H1 (cell line): ENCODE data around the gene NPC2. TPM values are rescaled to one million over a fixed set of nuclear protein-coding genes. Genes with fewer than 3 reads are reported as not detected.

Source experiments
- CTCF ChIA-PET: fragments of 300-600 bp; sonication (Branson Sonifier 250); formaldehyde crosslinking; loops from one replicate; lab custom pipeline; 2021; ENCODE audit not compliant: partially characterized antibody; lab: Charles Lee
- POLR2A ChIA-PET: fragments of 300-600 bp; sonication (Branson Sonifier 250); formaldehyde crosslinking; loops from one replicate; lab custom pipeline; 2021; ENCODE audit warnings: inconsistent platforms; ENCODE audit not compliant: partially characterized antibody; lab: Charles Lee
- DNase-seq, 2 experiments: peaks; one replicate each; pipeline versions ENCODE4 v3.0.0 to v3.0.0-alpha.2; 2010 to 2022; ENCODE audit warnings: low spot score in 2 of 2, low read depth in 1 of 2, mixed read lengths in 1 of 2
- FAIRE-seq: peaks from 2 replicates; lab custom pipeline; 2011; peaks lifted over from hg19 to GRCh38; lab: Jason Lieb, UNC
- H2AFZ ChIP-seq: 2 replicates; pipeline ENCODE4 v1.8.1; 2012; ENCODE audit warnings: low read length, inconsistent platforms
- H2AK5ac ChIP-seq: 2 replicates; pipeline ENCODE4 v1.6.1; 2013; ENCODE audit warnings: low read depth, low read length
- H2BK120ac ChIP-seq: replicated peaks from 2 replicates; pipeline ENCODE3; 2013; ENCODE audit warnings: low read depth, low read length, inconsistent platforms
- H2BK12ac ChIP-seq: 2 replicates; pipeline ENCODE4 v1.6.1; 2013; ENCODE audit warnings: low read depth, low read length
- H2BK15ac ChIP-seq: 2 replicates; pipeline ENCODE4 v1.6.1; 2013; ENCODE audit warnings: low read length
- H2BK20ac ChIP-seq: 2 replicates; pipeline ENCODE4 v1.6.1; 2013; ENCODE audit warnings: low read length
- H2BK5ac ChIP-seq: 2 replicates; pipeline ENCODE4 v1.6.1; 2013; ENCODE audit warnings: low read depth, low read length
- H3K14ac ChIP-seq: 2 replicates; pipeline ENCODE4 v1.6.1; 2013; ENCODE audit warnings: inconsistent platforms; ENCODE audit not compliant: insufficient read length
- H3K18ac ChIP-seq: 2 replicates; pipeline ENCODE4 v1.6.1; 2013; ENCODE audit warnings: low read length; ENCODE audit errors: extremely low read depth
- H3K23ac ChIP-seq: 2 replicates; pipeline ENCODE4 v1.6.1; 2013; ENCODE audit warnings: inconsistent platforms; ENCODE audit not compliant: insufficient read length
- H3K23me2 ChIP-seq: 2 replicates; pipeline ENCODE4 v1.6.1; 2013; ENCODE audit warnings: low read depth, low read length
- H3K27ac ChIP-seq: 2 replicates; pipeline ENCODE4 v1.6.1; 2011; ENCODE audit warnings: low read depth, low read length, inconsistent platforms
- H3K27me3 ChIP-seq, 4 experiments: replicated peaks in 1 of 4; 1 replicate in 1 of 4; 2 replicates in 3 of 4; pipeline versions ENCODE4 v1.6.1 to v1.8.1; 2011 to 2013; ENCODE audit warnings: low read length in 3 of 4, mild to moderate bottlenecking in 3 of 4, inconsistent platforms in 2 of 4, mixed read lengths in 2 of 4, moderate library complexity in 1 of 4; ENCODE audit not compliant: control insufficient read depth in 3 of 4, insufficient read depth in 3 of 4; ENCODE audit errors: extremely low read depth in 1 of 4
- H3K36me3 ChIP-seq, 4 experiments: 2 replicates each; pipeline versions ENCODE4 v1.6.1 to v1.8.1; 2011 to 2013; ENCODE audit warnings: mild to moderate bottlenecking in 4 of 4, low read length in 3 of 4, moderate library complexity in 2 of 4, control low read depth in 1 of 4, inconsistent platforms in 1 of 4; ENCODE audit not compliant: insufficient read depth in 4 of 4, control insufficient read depth in 2 of 4
- H3K4ac ChIP-seq: replicated peaks from 2 replicates; pipeline ENCODE3; 2013; ENCODE audit warnings: low read length, low read depth, mixed read lengths, inconsistent platforms; ENCODE audit not compliant: insufficient read length
- H3K4me1 ChIP-seq, 4 experiments: replicated peaks in 1 of 4; 1 replicate in 1 of 4; 2 replicates in 3 of 4; pipeline versions ENCODE4 v1.6.1 to v1.8.1; 2011 to 2013; ENCODE audit warnings: low read length in 3 of 4, inconsistent platforms in 2 of 4, mixed read lengths in 1 of 4; ENCODE audit not compliant: insufficient read depth in 4 of 4, control insufficient read depth in 3 of 4
- H3K4me2 ChIP-seq, 2 experiments: 2 replicates each; pipeline versions ENCODE4 v1.6.1 to v1.8.1; 2011 to 2013; ENCODE audit warnings: low read depth in 2 of 2, low read length in 2 of 2, control low read depth in 1 of 2, inconsistent platforms in 1 of 2, mild to moderate bottlenecking in 1 of 2; ENCODE audit not compliant: insufficient read depth in 1 of 2
- H3K4me3 ChIP-seq, 4 experiments: fragments of 200-600, 300-600 bp in 1 of 4; sonication (generic), shearing (Covaris generic), sonication (Bioruptor Twin) in 1 of 4; 2 replicates each; pipeline versions ENCODE4 v1.5.1 to v1.8.1; 2011 to 2016; ENCODE audit warnings: low read length in 4 of 4, low read depth in 3 of 4, control low read depth in 2 of 4, inconsistent platforms in 2 of 4, mild to moderate bottlenecking in 2 of 4, mixed read lengths in 1 of 4, moderate library complexity in 1 of 4; ENCODE audit not compliant: insufficient read depth in 2 of 4; ENCODE audit errors: extremely low read depth in 1 of 4
- H3K56ac ChIP-seq: replicated peaks from 2 replicates; pipeline ENCODE3; 2013; ENCODE audit warnings: low read depth, mild to moderate bottlenecking, mixed read lengths, low read length, inconsistent platforms; ENCODE audit not compliant: insufficient read length
- H3K79me1 ChIP-seq: 2 replicates; pipeline ENCODE4 v1.6.1; 2013; ENCODE audit warnings: low read depth, low read length, control low read depth
- H3K79me2 ChIP-seq, 2 experiments: 2 replicates each; pipeline versions ENCODE4 v1.6.1 to v1.8.1; 2012 to 2013; ENCODE audit warnings: low read length in 2 of 2, mild to moderate bottlenecking in 2 of 2, inconsistent platforms in 1 of 2; ENCODE audit not compliant: insufficient read depth in 2 of 2, control insufficient read depth in 1 of 2
- H3K9ac ChIP-seq, 4 experiments: replicated peaks in 1 of 4; 1 replicate in 1 of 4; 2 replicates in 3 of 4; pipeline versions ENCODE4 v1.6.1 to v1.8.1; 2011 to 2013; ENCODE audit warnings: low read depth in 3 of 4, low read length in 3 of 4, control low read depth in 2 of 4, mild to moderate bottlenecking in 2 of 4, moderate library complexity in 2 of 4, inconsistent platforms in 1 of 4; ENCODE audit errors: extremely low read depth in 1 of 4
- H3K9me3 ChIP-seq, 2 experiments: 2 replicates each; pipeline versions ENCODE4 v1.6.1 to v1.8.1; 2012 to 2013; ENCODE audit warnings: mild to moderate bottlenecking in 2 of 2, moderate library complexity in 2 of 2, control low read depth in 1 of 2, inconsistent platforms in 1 of 2, low read depth in 1 of 2, low read length in 1 of 2, mixed read lengths in 1 of 2; ENCODE audit not compliant: insufficient read depth in 2 of 2
- H4K20me1 ChIP-seq, 2 experiments: replicated peaks in 1 of 2; 2 replicates each; pipeline versions ENCODE3 to v1.8.1; 2011 to 2013; ENCODE audit warnings: inconsistent platforms in 2 of 2, low read length in 2 of 2, mild to moderate bottlenecking in 1 of 2; ENCODE audit not compliant: insufficient read depth in 2 of 2, control insufficient read depth in 1 of 2
- H4K5ac ChIP-seq: 2 replicates; pipeline ENCODE4 v1.6.1; 2013; ENCODE audit warnings: low read length, low read depth, mixed read lengths, inconsistent platforms; ENCODE audit not compliant: insufficient read length
- H4K8ac ChIP-seq: 2 replicates; pipeline ENCODE4 v1.8.0; 2013; ENCODE audit warnings: mild to moderate bottlenecking, moderate library complexity, low read length, inconsistent platforms; ENCODE audit not compliant: insufficient read depth; ENCODE audit errors: extremely low read depth
- H4K91ac ChIP-seq: replicated peaks from 2 replicates; pipeline ENCODE3; 2013; ENCODE audit warnings: low read length, mixed read lengths, inconsistent platforms; ENCODE audit not compliant: insufficient read length
- ATF3 ChIP-seq: IDR thresholded peaks from 2 replicates; pipeline ENCODE4 v1.6.1; 2011; ENCODE audit warnings: low read depth, mild to moderate bottlenecking, low read length; ENCODE audit not compliant: insufficient read depth
- BRCA1 ChIP-seq: IDR thresholded peaks from 2 replicates; pipeline ENCODE4 v1.6.1; 2012; ENCODE audit warnings: low read depth, low read length, improper control_type of control experiment
- CEBPB ChIP-seq: IDR thresholded peaks from 2 replicates; pipeline ENCODE4 v1.6.1; 2012; ENCODE audit warnings: low read depth, low read length
- CREB1 ChIP-seq: IDR thresholded peaks from 2 replicates; pipeline ENCODE4 v1.6.1; 2012; ENCODE audit warnings: inconsistent platforms
- FOSL1 ChIP-seq: IDR thresholded peaks from 2 replicates; pipeline ENCODE4 v1.6.1; 2011; ENCODE audit warnings: mild to moderate bottlenecking, low read depth, low read length, moderate library complexity; ENCODE audit not compliant: insufficient read depth
- GABPA ChIP-seq: IDR thresholded peaks from 2 replicates; pipeline ENCODE4 v1.6.1; 2011; ENCODE audit warnings: mild to moderate bottlenecking, low read length, moderate library complexity, borderline replicate concordance; ENCODE audit not compliant: insufficient read depth
- HDAC2 ChIP-seq, 2 experiments: fragments of 300-600 bp in 1 of 2; sonication (generic) in 1 of 2; IDR thresholded peaks; 2 replicates each; pipeline ENCODE4 v1.6.1; 2011 to 2012; ENCODE audit warnings: low read depth in 2 of 2, low read length in 2 of 2, mild to moderate bottlenecking in 2 of 2, moderate library complexity in 2 of 2, borderline replicate concordance in 1 of 2, inconsistent platforms in 1 of 2
- HDAC6 ChIP-seq: IDR thresholded peaks from one replicate; pipeline ENCODE4 v1.7.1; 2012; ENCODE audit warnings: low read depth, mild to moderate bottlenecking, inconsistent platforms, low read length, moderate library complexity
- JUND ChIP-seq: IDR thresholded peaks from 2 replicates; pipeline ENCODE4 v1.6.1; 2011; ENCODE audit warnings: mild to moderate bottlenecking, improper control_type of control experiment, low read length
- MAX ChIP-seq: IDR thresholded peaks from 2 replicates; pipeline ENCODE4 v1.6.1; 2012; ENCODE audit warnings: inconsistent platforms
- NRF1 ChIP-seq: IDR thresholded peaks from 2 replicates; pipeline ENCODE4 v1.6.1; 2011; ENCODE audit warnings: mild to moderate bottlenecking, low read depth, low read length, improper control_type of control experiment
- SP1 ChIP-seq: IDR thresholded peaks from 2 replicates; pipeline ENCODE4 v1.6.1; 2011; ENCODE audit warnings: low read depth, low read length
- TAF1 ChIP-seq: IDR thresholded peaks from 2 replicates; pipeline ENCODE4 v1.6.1; 2011; ENCODE audit warnings: mild to moderate bottlenecking, low read depth, low read length
- YY1 ChIP-seq: IDR thresholded peaks from 2 replicates; pipeline ENCODE4 v1.6.1; 2011; ENCODE audit warnings: low read depth, mild to moderate bottlenecking, low read length
- ZNF274 ChIP-seq: IDR thresholded peaks from 2 replicates; pipeline ENCODE4 v1.7.0; 2012; ENCODE audit warnings: low read length, borderline replicate concordance; ENCODE audit errors: extremely low read depth
- polyA plus RNA-seq, 7 experiments: library from polyadenylated mRNA; depleted of rRNA in 3 of 7; stranded (reverse) in 5 of 7; unstranded in 2 of 7; fragments of >200 nt in 5 of 7; fragments of 200-250 nt in 2 of 7; gene quantifications; 1 replicate in 5 of 7; 2 replicates in 1 of 7; 4 replicates in 1 of 7; pipeline versions ENCODE4 v1.2.1 to v1.2.3, GENCODE V29; 2011 to 2013; ENCODE audit warnings: missing spikeins in 2 of 7, mixed read lengths in 2 of 7
- total RNA-seq: library from RNA; stranded (reverse); fragmentation: NEBNext Ultra II Directional; extraction: Animal tissue kit (Norgen Biotek cat#: 25700); gene quantifications from 2 replicates; pipeline ENCODE4 v1.2.1, GENCODE V29; 2021

NPC2 gene
- total and polyA plus RNA-seq, 2 of the 8 experiments (the other 6 are each of a cell fraction or from before 2014, with no cell fraction given): 178 to 258 TPM

- Histone ChIP-seq H2AK5ac (no peak overlapping the region), H2BK20ac (no peak overlapping the region), H3K4me3 (no peak overlapping the region), H3K79me1 (no peaks in the 10 kb centered on the region), H3K23me2 (no peaks in the 10 kb centered on the region), H3K27me3 (no peaks in the 10 kb centered on the region), H3K4ac (no peak overlapping the region), H3K4me2 (no peak overlapping the region), H2BK15ac (no peak overlapping the region), H3K56ac (no peak overlapping the region), H3K18ac (no peak overlapping the region), H3K14ac (no peak overlapping the region), H4K91ac (no peak overlapping the region), H2BK5ac (no peak overlapping the region), H2AFZ (no peak overlapping the region), H3K79me2 (no peaks in the 10 kb centered on the region), H4K20me1 (no peaks in the 10 kb centered on the region), H3K4me1 (peaks cover 0 to 6% (median 3%) of the 10 kb centered on the region in 4 experiments; a peak in 2 of 7 replicates), H4K8ac (no peak overlapping the region; the same call in 1 of the 2 replicates), H2BK12ac (no peak overlapping the region), H3K9ac (no peak overlapping the region), H2BK120ac (no peak overlapping the region), H3K36me3 (no peaks in the 10 kb centered on the region), H3K27ac (no peak overlapping the region), H4K5ac (no peak overlapping the region), H3K23ac (no peak overlapping the region), H3K9me3 (no peaks in the 10 kb centered on the region)
- ChIA-PET CTCF (interaction anchor here (0.6 to 8.3 kb wide), 9 partner anchors 7 to 90 kb away, joined by 3 to 61 read pairs (median 15); no protein-coding TSS in a partner anchor), POLR2A (interaction anchor here (2.9 kb wide), 1 partner anchor 32 kb away, joined by 6 read pairs; the partner anchor contains the start of genes ISCA2 and NPC2)
- no peak for DNase-seq
- TF ChIP-seq MAX (no peak), GABPA (no peak), ATF3 (no peak), HDAC2 (IDR thresholded peaks at IDR 0.05; ENCODE audit: borderline replicate concordance in 1 of 2, low read depth in 2 of 2, low read length in 2 of 2) (no peak), CREB1 (no peak), SP1 (no peak), TAF1 (no peak), ZNF274 (no peak), CEBPB (no peak), BRCA1 (no peak), FOSL1 (no peak), YY1 (no peak), JUND (no peak), HDAC6 (no peak), NRF1 (no peak)
- FAIRE-seq: no peak
Measured at GRCh38 chr14:74524812-74525135, 31.7 kb upstream of the NPC2 start.
